Tibial nerve (tissue), 4 donors: Measurements from ENCODE around the gene TXNRD3.

Experiments
- CTCF ChIP-seq, 5 experiments: fragments of 200-600 bp in 3 of 5; fragments of 450-650 bp in 2 of 5; sonication (generic) in 3 of 5; IDR thresholded peaks; one replicate each; pipeline ENCODE4 v1.5.1; 2016 to 2019; ENCODE audit warnings: antibody characterized with exemption in 5 of 5, mild to moderate bottlenecking in 3 of 5, moderate library complexity in 2 of 5
- EP300 ChIP-seq, 2 donors: sonication (generic); formaldehyde crosslinking; IDR thresholded peaks; one replicate each; pipeline ENCODE4 v1.6.1; 2017; ENCODE audit warnings: antibody characterized with exemption in 2 of 2, mild to moderate bottlenecking in 1 of 2
- POLR2A ChIP-seq, 2 donors: fragments of 450-650 bp; IDR thresholded peaks; one replicate each; pipeline ENCODE4 v1.6.1; 2017; ENCODE audit warnings: antibody characterized with exemption in 2 of 2, mild to moderate bottlenecking in 2 of 2, moderate library complexity in 2 of 2

DNA sequence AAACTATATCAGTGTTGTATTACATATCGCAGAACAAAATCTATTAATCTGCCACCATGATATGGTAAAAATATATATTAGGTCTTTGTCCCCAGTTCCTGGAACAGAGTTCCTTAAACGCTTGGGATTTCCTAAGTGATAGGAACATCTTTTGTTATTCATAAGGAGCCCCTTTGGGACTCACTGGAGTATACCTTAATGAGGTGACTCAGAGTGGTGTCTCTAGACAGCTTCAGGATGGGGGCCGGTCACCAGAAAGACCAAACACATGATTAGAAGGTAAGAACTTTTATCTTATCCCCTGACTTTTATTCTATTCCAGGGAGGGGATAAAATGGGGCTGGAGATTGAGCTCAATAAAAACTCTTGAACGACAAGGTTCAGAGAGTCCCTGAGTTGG is 36.8 kb upstream of the TXNRD3 start:
- TF ChIP-seq CTCF (IDR thresholded peaks at IDR 0.05) (no peak), POLR2A (IDR thresholded peaks at IDR 0.05) (no peak), EP300 (IDR thresholded peaks at IDR 0.05) (no peak)
